ENCODE results near the gene FXYD7. TPM values are rescaled to one million over a fixed set of nuclear protein-coding genes. Genes with fewer than 3 reads are reported as not detected.

The FXYD7 gene
- total RNA-seq, 1 experiment from 2014 or later: not detected

GRCh38 chr19:35093941-35094647, 49.0 kb upstream of the FXYD7 start:
- Histone ChIP-seq H3K9me2 (replicated peaks; ENCODE audit: low read length) (no peaks in the 10 kb centered on the region), H3K9me3 (ENCODE audit: low read length) (no peaks in the 10 kb centered on the region), H3K36me3 (ENCODE audit: low read depth, low read length) (no peaks in the 10 kb centered on the region), H3K79me2 (ENCODE audit: low read length) (no peaks in the 10 kb centered on the region), H3K4me2 (ENCODE audit: low read length) (no peak overlapping the region), H2AFZ (ENCODE audit: low read length) (no peak overlapping the region), H3K9ac (ENCODE audit: low read length) (no peak overlapping the region), H4K20me1 (ENCODE audit: low read length) (no peaks in the 10 kb centered on the region), H3K27ac (ENCODE audit: low read length) (no peak overlapping the region), H3K4me1 (ENCODE audit: insufficient read depth, low read length) (peaks cover 10% of the 10 kb centered on the region), H3F3A (ENCODE audit: low read length, unreplicated experiment) (no peaks in the 10 kb centered on the region), H3K4me3 (ENCODE audit: low read length) (no peak overlapping the region), H3K27me3 (ENCODE audit: low read length) (no peaks in the 10 kb centered on the region)
- no peak for ATAC-seq
- no peak for DNase-seq
- POLR2A ChIA-PET (ENCODE audit: unreplicated experiment): no interaction called here
- BruUV-seq (replicated peaks): no TSS peak
- intact Hi-C loops (cut with micrococcal nuclease): loop anchor here (5.0 kb wide), 1 partner anchor 37 kb away; no protein-coding TSS in a partner anchor
- CTCF ChIA-PET: no interaction called here
- TF ChIP-seq EZH2phosphoT487 (IDR thresholded peaks at IDR 0.05; ENCODE audit: borderline replicate concordance, low read length) (no peak), EZH2 (IDR thresholded peaks at IDR 0.05; ENCODE audit: low read length, unreplicated experiment) (no peak)

GRCh38 chr19:35094656-35095055, 48.4 kb upstream of the FXYD7 start:
- Histone ChIP-seq H2AFZ (ENCODE audit: low read length) (no peak overlapping the region), H3K79me2 (ENCODE audit: low read length) (no peaks in the 10 kb centered on the region), H3K9ac (ENCODE audit: low read length) (no peak overlapping the region), H4K20me1 (ENCODE audit: low read length) (no peaks in the 10 kb centered on the region), H3K4me3 (ENCODE audit: low read length) (no peak overlapping the region), H3K36me3 (ENCODE audit: low read depth, low read length) (no peaks in the 10 kb centered on the region), H3K27ac (ENCODE audit: low read length) (no peak overlapping the region), H3K9me2 (replicated peaks; ENCODE audit: low read length) (no peaks in the 10 kb centered on the region), H3K27me3 (ENCODE audit: low read length) (no peaks in the 10 kb centered on the region), H3K4me1 (ENCODE audit: insufficient read depth, low read length) (peaks cover 10% of the 10 kb centered on the region), H3K4me2 (ENCODE audit: low read length) (no peak overlapping the region), H3F3A (ENCODE audit: low read length, unreplicated experiment) (no peaks in the 10 kb centered on the region), H3K9me3 (ENCODE audit: low read length) (no peaks in the 10 kb centered on the region)
- CTCF ChIA-PET: no interaction called here
- ATAC-seq (no peak), DNase-seq (no peak)
- no TSS peak for BruUV-seq (replicated peaks)
- TF ChIP-seq EZH2 (IDR thresholded peaks at IDR 0.05; ENCODE audit: low read length, unreplicated experiment) (no peak), EZH2phosphoT487 (IDR thresholded peaks at IDR 0.05; ENCODE audit: borderline replicate concordance, low read length) (no peak), CTCF (conservative IDR thresholded peaks at IDR 0.05; ENCODE audit: low read depth, low read length) (no peak)
- intact Hi-C loops (cut with micrococcal nuclease): loop anchor here (5.0 kb wide), 1 partner anchor 37 kb away; no protein-coding TSS in a partner anchor
- POLR2A ChIA-PET (ENCODE audit: unreplicated experiment): no interaction called here

GRCh38 chr19:35095667-35096368, 47.2 kb upstream of the FXYD7 start:
- no peaks in the 10 kb centered on the region for H4K20me1 ChIP-seq (ENCODE audit: low read length)
- DNase-seq (no peak), ATAC-seq (no peak)
- H3K4me1 ChIP-seq (ENCODE audit: insufficient read depth, low read length): peaks cover 4% of the 10 kb centered on the region
- BruUV-seq (replicated peaks): no TSS peak
- H3K27ac ChIP-seq (ENCODE audit: low read length): no peak overlapping the region
- no peak overlapping the region for H3K4me3 ChIP-seq (ENCODE audit: low read length)
- ChIA-PET CTCF (no interaction called here), POLR2A (ENCODE audit: unreplicated experiment) (no interaction called here)
- no peak overlapping the region for H3K4me2 ChIP-seq (ENCODE audit: low read length)
- TF ChIP-seq EZH2 (IDR thresholded peaks at IDR 0.05; ENCODE audit: low read length, unreplicated experiment): no peak
- H2AFZ ChIP-seq (ENCODE audit: low read length): no peak overlapping the region
- no peaks in the 10 kb centered on the region for H3K27me3 ChIP-seq (ENCODE audit: low read length)
- H3K9ac ChIP-seq (ENCODE audit: low read length): no peak overlapping the region
- H3K9me2 ChIP-seq (replicated peaks; ENCODE audit: low read length): no peaks in the 10 kb centered on the region
- H3K79me2 ChIP-seq (ENCODE audit: low read length): no peaks in the 10 kb centered on the region
- H3F3A ChIP-seq (ENCODE audit: low read length, unreplicated experiment): no peaks in the 10 kb centered on the region
- no peaks in the 10 kb centered on the region for H3K9me3 ChIP-seq (ENCODE audit: low read length)
- no peaks in the 10 kb centered on the region for H3K36me3 ChIP-seq (ENCODE audit: low read depth, low read length)
- intact Hi-C loops (cut with micrococcal nuclease): no loop called here
